ENCODE data around the gene TBCEL.
"Not testable (repeated sequence)": the region's sequence is repeated elsewhere in the genome, so short reads cannot be mapped to it uniquely, and the experiment has no call there.

The TBCEL gene

DNA sequence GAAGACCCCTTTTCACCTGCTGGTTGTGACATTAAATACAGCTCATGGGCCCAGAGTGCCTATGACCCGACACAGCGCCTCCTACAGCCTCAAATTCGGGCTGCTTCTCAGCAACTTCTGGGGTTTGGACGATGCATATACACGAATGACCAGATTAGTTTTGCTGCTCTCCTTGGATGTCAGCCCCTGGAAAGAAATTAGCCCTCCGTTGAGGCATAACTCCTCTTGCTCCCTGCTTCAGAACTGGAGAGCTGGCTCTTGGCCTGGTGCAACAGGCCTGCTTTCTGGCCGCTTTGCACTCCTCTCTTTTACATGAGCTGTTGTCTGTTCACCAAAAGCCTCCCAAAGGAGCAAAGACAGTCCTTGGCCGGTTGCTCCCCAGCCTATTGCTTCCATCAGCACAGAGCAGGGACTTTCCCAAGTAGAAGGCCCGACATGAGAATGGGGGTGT lies 80.4 kb downstream of the TBCEL start:
- no peak for DNase-seq (ENCODE audit: low spot score in 2 of 2)
- H3K36me3 Mint-ChIP-seq: no peaks in the 10 kb centered on the region
- no peak overlapping the region for H3K27ac Mint-ChIP-seq
- no peak overlapping the region for H3K4me3 Mint-ChIP-seq
- H3K9me3 Mint-ChIP-seq: no peaks in the 10 kb centered on the region
- no peaks in the 10 kb centered on the region for H3K4me1 Mint-ChIP-seq
- ATAC-seq: no peak

DNA sequence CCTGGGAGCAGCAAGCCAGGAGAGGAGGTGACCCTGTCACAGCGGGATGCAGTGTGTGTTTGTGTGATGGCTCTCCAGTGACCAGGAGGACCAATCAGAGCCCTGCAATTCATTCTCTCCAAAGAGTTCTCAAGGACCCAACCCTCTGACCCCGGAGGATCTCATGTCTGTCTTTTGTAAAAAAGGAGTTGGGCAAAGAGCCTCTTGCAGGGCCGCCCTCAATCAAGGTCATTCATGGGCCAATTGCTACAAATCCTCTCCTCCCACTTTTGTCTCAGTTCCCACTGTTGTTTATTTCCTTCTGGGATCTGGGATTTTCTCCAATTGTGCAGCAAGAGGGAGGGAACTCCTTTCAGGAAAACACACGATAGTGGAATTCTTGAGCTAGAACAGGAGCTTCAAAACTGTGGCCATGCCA lies 81.2 kb downstream of the TBCEL start:
- no peaks in the 10 kb centered on the region for H3K36me3 Mint-ChIP-seq
- no peak overlapping the region for H3K27ac Mint-ChIP-seq
- no peaks in the 10 kb centered on the region for H3K9me3 Mint-ChIP-seq
- DNase-seq (ENCODE audit: low spot score in 2 of 2) (no peak), ATAC-seq (no peak)
- H3K4me1 Mint-ChIP-seq: no peaks in the 10 kb centered on the region
- H3K4me3 Mint-ChIP-seq: no peak overlapping the region

DNA sequence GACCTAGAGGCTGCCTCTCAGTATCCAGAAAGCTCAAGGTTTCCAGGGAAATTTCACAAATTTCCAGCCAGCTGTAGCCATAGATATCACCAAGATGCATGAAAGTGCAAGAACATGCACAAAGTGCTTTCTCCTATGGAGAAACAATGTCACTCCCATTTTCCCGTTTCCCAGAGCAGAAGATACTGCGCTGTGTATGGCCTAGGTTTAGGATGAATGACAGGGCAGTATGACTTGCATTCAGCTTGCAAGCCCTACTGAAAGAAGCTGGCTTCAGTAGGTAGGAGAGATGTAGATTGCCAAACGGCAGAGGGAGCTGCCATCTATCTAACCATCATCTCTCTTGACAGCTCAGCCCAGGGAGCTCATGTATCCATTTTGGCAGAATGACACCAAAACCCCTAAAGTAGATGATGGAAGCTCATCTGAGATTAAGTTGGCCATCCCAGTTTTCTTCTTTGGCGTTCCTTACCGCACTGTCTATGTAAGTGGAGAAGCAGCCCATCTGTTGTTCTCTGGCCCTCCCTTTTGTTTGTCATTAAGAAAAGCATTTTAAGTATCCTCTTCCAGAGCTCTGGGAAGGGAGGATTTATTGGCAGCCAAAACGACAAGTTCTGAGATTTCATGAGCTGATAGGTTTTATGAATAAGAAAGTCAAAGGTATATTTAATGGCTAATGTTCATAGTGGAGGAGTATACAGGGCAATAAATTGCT lies 81.7 kb downstream of the TBCEL start:
- DNase-seq (ENCODE audit: low spot score in 2 of 2) (no peak), ATAC-seq (no peak)
- H3K9me3 Mint-ChIP-seq: no peaks in the 10 kb centered on the region

DNA sequence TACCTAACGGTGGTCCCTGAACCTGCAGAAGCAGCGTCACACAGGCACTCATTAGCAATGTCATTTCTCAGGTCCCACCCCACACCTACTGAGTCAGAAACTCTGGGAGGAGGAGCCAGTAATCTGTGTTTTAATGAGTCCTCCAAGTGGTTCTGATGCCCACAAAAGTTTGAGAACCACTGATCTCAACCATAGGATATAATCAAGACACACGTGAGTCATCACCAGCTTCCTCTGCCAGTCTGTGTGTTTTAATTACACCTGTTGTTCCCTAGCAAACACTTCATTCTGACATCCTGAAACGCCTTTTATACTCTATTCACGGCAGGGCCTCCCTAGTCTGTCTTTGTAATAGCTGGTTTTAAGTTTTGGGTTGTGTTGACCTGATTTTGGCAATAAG lies 82.9 kb downstream of the TBCEL start:
- peak; percentile 52 for ATAC-seq

More for the DNA sequence above, 81.7 kb downstream of the TBCEL start:
- no peaks in the 10 kb centered on the region for H3K36me3 Mint-ChIP-seq
- no peak overlapping the region for H3K4me3 Mint-ChIP-seq
- no peak overlapping the region for H3K27ac Mint-ChIP-seq
- H3K4me1 Mint-ChIP-seq: no peaks in the 10 kb centered on the region

DNA sequence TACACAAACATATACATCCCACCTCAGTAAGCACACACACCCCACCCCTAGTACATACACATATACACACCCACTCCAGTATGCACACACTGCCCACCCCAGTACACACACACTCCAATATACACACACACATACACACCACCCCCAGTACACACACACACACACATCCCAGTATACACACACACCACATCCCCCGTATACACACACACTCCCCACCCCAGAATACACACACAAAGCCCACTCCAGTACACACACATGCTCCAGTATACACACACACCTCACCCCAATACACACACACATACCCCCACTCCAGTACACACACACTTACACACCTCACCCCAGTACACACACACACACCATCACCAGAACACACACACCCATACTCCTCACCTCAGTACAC lies 84.5 kb downstream of the TBCEL start:
- H3K4me3 Mint-ChIP-seq: no peak overlapping the region
- H3K9me3 Mint-ChIP-seq: no peaks in the 10 kb centered on the region
- ATAC-seq: no peak
- DNase-seq (ENCODE audit: low spot score in 2 of 2): no peak
- no peaks in the 10 kb centered on the region for H3K36me3 Mint-ChIP-seq
- no peak overlapping the region for H3K27ac Mint-ChIP-seq
- H3K4me1 Mint-ChIP-seq: peaks cover 5% of the 10 kb centered on the region

More for the DNA sequence above, 82.9 kb downstream of the TBCEL start:
- H3K4me3 Mint-ChIP-seq: no peak overlapping the region
- no peaks in the 10 kb centered on the region for H3K9me3 Mint-ChIP-seq
- H3K4me1 Mint-ChIP-seq: no peaks in the 10 kb centered on the region
- no peak for DNase-seq (ENCODE audit: low spot score in 2 of 2)
- H3K27ac Mint-ChIP-seq: no peak overlapping the region
- no peaks in the 10 kb centered on the region for H3K36me3 Mint-ChIP-seq

DNA sequence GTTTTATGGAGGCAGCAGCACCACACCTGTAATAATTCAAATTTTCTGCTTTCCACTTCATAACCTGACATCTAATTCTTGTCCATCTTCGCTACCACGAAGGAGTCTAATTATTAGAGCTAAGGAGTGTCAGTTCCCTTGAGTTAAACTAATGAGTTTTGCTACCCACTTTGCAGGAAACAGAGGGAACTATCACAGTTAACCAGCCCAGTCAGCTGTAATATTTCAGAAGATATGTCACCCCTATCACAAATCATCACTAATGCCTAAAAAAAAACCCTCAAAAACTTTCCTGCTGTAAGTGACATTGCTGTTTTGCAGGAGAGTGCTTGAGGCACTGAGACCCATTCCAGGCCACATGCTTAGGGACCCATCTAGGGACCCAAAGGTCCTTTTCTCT lies 85.6 kb downstream of the TBCEL start:
- no peak for DNase-seq (ENCODE audit: low spot score in 2 of 2)
- H3K4me3 Mint-ChIP-seq: no peak overlapping the region

DNA sequence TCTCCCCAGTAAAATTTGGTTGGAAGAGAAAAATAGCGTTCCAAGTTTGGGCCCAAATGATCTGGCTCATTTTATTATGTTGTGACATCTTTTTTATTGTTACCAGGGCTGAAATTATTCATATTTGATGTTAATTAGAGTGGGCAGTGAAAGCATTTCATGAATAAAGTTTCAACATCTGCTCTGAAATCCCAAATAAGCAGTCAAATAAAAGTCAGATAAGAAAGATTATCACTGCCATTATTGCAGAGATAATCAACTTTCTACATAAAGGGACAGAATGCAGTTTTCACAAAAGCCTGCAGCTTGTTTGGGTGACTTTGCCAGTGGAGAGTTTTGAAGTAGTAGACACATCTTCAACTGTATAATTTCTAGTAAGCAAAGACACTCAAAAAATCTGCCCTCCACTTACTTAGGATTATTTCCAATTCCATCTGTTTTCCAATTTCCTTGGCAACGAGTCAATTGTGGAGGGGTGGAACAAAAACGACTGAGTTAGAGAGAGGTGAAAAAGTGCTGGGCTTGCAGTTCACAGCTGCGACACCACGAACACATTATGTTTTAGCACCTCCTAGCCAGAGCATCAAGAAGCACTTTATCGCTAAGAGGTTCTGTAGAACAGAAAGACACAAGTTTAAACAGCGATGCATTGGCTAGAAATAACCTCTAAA lies 86.1 kb downstream of the TBCEL start:
- no peak overlapping the region for H3K27ac Mint-ChIP-seq
- ATAC-seq (no peak), DNase-seq (ENCODE audit: low spot score in 2 of 2) (no peak)
- no peak overlapping the region for H3K4me3 Mint-ChIP-seq
- peaks cover 5% of the 10 kb centered on the region for H3K4me1 Mint-ChIP-seq
- H3K9me3 Mint-ChIP-seq: no peaks in the 10 kb centered on the region
- no peaks in the 10 kb centered on the region for H3K36me3 Mint-ChIP-seq

More for the DNA sequence above, 85.6 kb downstream of the TBCEL start:
- Mint-ChIP-seq H3K4me1 (peaks cover 5% of the 10 kb centered on the region), H3K9me3 (no peaks in the 10 kb centered on the region), H3K36me3 (no peaks in the 10 kb centered on the region), H3K27ac (no peak overlapping the region)
- no peak for ATAC-seq

DNA sequence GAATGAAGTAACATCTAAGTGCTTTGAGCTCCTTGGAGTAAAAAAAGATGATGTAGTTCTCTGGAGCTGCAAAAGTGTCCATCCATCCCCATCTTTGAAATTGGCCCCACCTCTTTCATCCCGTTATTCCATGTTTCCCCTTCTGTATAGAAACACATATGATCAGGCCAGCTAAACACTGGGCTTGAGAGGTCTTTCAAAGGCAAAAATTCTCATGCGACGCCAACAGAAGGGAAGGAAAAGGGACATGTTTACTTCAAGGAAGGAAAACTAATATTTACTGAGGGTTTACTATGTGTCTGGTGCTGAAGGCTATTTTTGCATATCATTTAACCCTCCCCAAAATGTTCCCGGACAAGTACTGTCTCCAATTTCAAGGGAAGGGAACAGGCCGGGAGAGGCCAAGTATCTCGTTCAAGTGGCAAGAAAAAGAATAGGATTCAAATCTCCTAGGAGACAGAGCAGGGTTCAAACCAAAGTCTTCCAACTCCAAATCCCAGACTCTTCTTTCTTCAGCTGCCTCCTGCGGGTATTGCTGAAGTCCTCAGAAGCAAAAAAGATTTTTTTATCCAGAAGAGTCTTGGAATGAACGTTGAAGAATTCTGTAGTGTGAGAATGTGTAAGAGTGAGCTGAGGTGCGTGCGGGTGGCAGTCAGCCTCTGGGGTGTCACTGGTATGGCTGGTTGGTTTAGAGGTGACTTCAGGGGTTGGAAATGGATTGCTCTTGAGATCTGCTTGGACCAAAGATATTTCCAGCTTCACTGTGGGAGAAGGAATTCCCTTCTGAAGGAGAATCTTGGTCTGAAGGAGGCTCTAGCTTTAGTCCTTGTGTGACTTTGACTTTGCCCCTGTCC lies 87.2 kb downstream of the TBCEL start:
- H3K4me3 Mint-ChIP-seq: no peak overlapping the region
- no peak overlapping the region for H3K27ac Mint-ChIP-seq
- no peaks in the 10 kb centered on the region for H3K9me3 Mint-ChIP-seq
- peaks cover 5% of the 10 kb centered on the region for H3K4me1 Mint-ChIP-seq
- DNase-seq (ENCODE audit: low spot score in 2 of 2): no peak
- ATAC-seq: no peak
- no peaks in the 10 kb centered on the region for H3K36me3 Mint-ChIP-seq

DNA sequence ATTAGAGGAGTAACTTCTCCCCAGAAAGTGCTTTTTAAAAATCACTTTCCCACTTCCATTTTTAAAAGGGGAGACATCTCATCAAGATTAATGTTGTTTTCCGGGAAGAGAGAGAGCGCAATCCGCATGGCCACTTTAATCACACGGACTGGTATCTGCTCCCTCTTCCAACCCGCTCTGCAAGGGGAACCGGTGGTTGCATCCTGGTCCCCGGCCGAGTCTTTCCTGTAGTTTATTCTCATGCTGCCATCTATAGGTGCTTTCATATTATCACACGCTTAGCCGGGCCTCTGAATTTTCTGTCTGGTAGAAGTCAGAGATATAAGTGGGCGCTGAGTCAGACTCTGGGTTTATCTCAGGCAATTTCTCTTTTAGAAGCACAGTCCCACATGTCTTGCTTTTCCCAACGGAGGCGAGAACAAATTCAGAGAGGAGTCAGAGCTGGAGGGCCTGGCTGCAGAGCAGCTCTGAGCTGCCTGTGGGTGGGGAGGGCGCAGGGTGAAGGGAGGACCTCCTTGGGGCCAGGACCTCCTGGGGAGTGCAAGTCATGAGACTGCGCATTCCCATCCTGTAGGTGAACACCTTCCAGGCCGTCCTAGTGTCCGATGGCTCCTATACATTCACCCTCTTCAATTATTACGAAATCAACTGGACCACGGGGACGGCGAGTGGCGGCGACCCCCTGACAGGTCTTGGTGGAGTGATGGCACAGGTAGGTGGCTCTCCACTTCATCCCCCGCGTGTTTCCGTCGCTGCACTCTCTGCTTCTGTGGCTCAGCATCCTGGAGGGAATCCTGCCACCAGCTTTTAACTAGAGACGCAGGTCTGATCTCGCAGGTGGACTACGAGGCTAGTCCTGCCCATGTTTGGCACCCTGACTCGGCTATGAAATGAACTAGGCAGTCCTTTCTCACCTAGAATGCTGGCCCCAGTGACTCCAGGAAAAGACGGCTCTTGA lies 88.9 kb downstream of the TBCEL start:
- DNase-seq (ENCODE audit: low spot score in 2 of 2): peak in 1 of 2 donors; percentile 55
- H3K4me1 Mint-ChIP-seq: peaks cover 5% of the 10 kb centered on the region
- H3K4me3 Mint-ChIP-seq: no peak overlapping the region
- peak; percentile 62 for ATAC-seq
- H3K9me3 Mint-ChIP-seq: no peaks in the 10 kb centered on the region
- no peak overlapping the region for H3K27ac Mint-ChIP-seq
- H3K36me3 Mint-ChIP-seq: no peaks in the 10 kb centered on the region

DNA sequence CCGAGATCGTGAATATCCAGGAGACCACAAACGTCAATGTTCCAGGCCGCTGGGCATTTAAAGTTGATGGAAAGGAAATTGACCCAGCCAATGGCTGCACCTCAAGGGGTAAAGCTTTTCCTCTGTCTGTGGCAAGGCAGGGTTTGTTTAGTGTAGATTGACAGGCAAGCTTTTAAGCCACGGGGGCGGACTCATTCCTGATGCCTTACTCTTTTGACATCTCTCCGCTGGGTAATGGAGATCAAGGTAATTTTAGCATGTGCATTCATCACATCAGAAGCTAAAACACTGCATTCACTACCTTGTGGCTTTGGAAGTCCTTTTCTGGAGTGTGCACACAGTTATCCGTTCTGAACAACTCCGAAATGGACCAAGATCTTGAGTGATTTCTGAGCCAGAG lies 89.7 kb downstream of the TBCEL start:
- no peak for ATAC-seq
- no peaks in the 10 kb centered on the region for H3K9me3 Mint-ChIP-seq
- H3K4me3 Mint-ChIP-seq: no peak overlapping the region
- DNase-seq (ENCODE audit: low spot score in 2 of 2): no peak
- no peak overlapping the region for H3K27ac Mint-ChIP-seq
- H3K36me3 Mint-ChIP-seq: no peaks in the 10 kb centered on the region
- H3K4me1 Mint-ChIP-seq: peaks cover 5% of the 10 kb centered on the region

DNA sequence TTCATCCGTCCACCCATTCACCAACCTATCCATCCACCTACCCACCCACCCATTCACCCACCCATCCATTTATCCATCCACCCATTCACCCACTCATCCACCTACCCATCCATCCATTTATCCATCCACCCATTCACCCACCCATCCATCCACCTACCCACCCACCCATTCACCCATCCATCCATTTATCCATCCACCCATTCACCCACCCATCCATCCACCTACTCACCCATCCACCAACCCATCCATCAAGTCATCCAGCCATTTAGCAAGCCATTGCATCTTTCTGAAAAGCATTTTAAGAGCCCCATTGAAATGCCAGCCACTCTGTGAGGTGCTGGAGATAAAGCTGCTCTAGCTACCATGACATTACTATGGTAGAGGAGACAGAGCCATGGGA lies 91.1 kb downstream of the TBCEL start:
- not testable (repeated sequence) for DNase-seq (ENCODE audit: low spot score in 2 of 2); H3K4me3 Mint-ChIP-seq; ATAC-seq; H3K4me1 Mint-ChIP-seq; H3K9me3 Mint-ChIP-seq; H3K27ac Mint-ChIP-seq; H3K36me3 Mint-ChIP-seq

DNA sequence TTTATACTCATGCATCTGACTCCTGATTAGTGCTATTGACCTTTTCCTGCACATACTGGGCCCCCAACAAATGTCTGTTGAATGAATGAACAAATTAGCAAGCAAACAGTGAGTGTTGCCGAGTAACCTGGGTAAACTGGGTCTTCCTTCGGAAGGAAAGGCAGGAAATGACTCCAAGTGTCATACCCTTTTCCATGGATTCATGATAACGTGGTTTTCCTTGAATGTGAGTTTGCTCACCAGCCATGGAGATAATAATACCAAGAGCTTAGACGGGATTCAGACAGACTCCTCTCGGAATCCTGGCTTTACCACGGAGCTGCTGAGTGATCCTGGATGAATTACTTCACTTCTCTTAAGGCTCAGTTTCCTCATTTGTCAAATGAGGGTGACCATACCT lies 93.9 kb downstream of the TBCEL start:
- Mint-ChIP-seq H3K9me3 (peaks cover 2% of the 10 kb centered on the region), H3K27ac (no peak overlapping the region), H3K4me1 (no peaks in the 10 kb centered on the region), H3K36me3 (no peaks in the 10 kb centered on the region), H3K4me3 (no peak overlapping the region)
- no peak for DNase-seq (ENCODE audit: low spot score in 2 of 2)
- ATAC-seq: no peak

DNA sequence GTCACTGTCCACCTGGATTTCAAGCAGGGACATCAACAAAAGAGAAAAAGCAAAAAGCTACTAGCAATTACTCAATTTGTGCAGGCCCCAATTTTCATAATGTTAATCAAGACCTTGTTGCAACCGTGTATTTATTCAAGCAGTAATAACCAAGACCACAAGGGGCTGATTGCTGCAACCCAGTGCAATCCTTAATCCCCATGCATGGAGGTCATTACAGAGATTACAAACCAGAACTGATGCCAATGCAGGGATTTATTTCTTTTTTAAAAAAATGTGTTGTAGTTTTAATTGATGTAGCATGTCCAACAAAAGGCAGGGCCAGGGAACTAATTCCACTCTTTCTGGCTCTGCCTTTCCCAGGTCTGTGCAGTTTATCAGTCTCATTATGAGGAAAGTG lies 95.5 kb downstream of the TBCEL start:
- no peaks in the 10 kb centered on the region for H3K36me3 Mint-ChIP-seq
- DNase-seq (ENCODE audit: low spot score in 2 of 2): no peak
- H3K9me3 Mint-ChIP-seq: peaks cover 6% of the 10 kb centered on the region
- H3K27ac Mint-ChIP-seq: no peak overlapping the region
- H3K4me3 Mint-ChIP-seq: no peak overlapping the region
- H3K4me1 Mint-ChIP-seq: no peaks in the 10 kb centered on the region
- no peak for ATAC-seq

DNA sequence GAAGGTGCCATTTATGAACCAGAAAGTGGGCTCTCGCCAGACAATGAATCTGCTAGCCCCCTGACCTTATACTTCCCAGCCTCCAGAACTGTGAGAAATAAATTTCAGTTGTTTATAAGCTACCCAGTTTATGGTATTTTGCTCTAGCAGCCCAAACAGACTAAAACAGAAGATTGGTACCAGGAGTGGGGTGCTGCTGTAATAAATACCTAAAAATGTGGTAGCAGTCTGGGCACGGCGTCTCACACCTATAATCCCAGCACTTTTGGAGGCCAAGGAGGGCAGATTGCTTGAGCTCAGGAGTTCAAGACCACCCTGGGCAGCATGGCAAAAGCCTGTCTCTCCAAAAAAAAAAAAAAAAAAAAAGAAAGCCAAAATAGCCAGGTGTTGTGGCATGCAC lies 98.4 kb downstream of the TBCEL start:
- no peaks in the 10 kb centered on the region for H3K4me1 Mint-ChIP-seq
- DNase-seq (ENCODE audit: low spot score in 2 of 2) (no peak), ATAC-seq (no peak)
- H3K4me3 Mint-ChIP-seq: no peak overlapping the region
- H3K27ac Mint-ChIP-seq: no peak overlapping the region
- no peaks in the 10 kb centered on the region for H3K36me3 Mint-ChIP-seq
- peaks cover 6% of the 10 kb centered on the region for H3K9me3 Mint-ChIP-seq

All from stimulated activated effector memory CD8-positive, alpha-beta T cell treated with anti-CD3 and anti-CD28 coated beads, Interleukin-12 subunit alpha, Interleukin-12 subunit beta, amount 100 ng/mL, for 72 hours (primary cell).